SK-N-SH (cell line): Measurements from ENCODE around the gene MYO1C.

Experiments used
- CTCF ChIP-seq: fragments of 200-600 bp; sonication (generic); IDR thresholded peaks from 2 replicates; pipeline ENCODE4 v1.6.1; 2017; ENCODE audit warnings: antibody characterized with exemption, mild to moderate bottlenecking, moderate library complexity
- EP300 ChIP-seq, 2 experiments: IDR thresholded peaks; 2 replicates each; pipeline versions ENCODE4 v1.4.0 to v1.6.1; 2012; ENCODE audit warnings: borderline replicate concordance in 1 of 2, low read depth in 1 of 2, low read length in 1 of 2
- MAX ChIP-seq: IDR thresholded peaks from 2 replicates; pipeline ENCODE4 v1.4.0; 2012; ENCODE audit warnings: low read depth
- PBX3 ChIP-seq: IDR thresholded peaks from 2 replicates; pipeline ENCODE4; 2012
- POLR2AphosphoS5 ChIP-seq: IDR thresholded peaks from 2 replicates; pipeline ENCODE4 v1.6.1; 2012; ENCODE audit warnings: low read depth, low read length
- SMC3 ChIP-seq: IDR thresholded peaks from 2 replicates; pipeline ENCODE4 v1.6.1; 2012; ENCODE audit warnings: low read depth, low read length, improper control_type of control experiment
- TAF1 ChIP-seq: IDR thresholded peaks from 2 replicates; pipeline ENCODE4 v1.6.1; 2012; ENCODE audit warnings: low read depth, mild to moderate bottlenecking, low read length, moderate library complexity, borderline replicate concordance
- YY1 ChIP-seq: IDR thresholded peaks from 2 replicates; pipeline ENCODE4 v1.4.0; 2012; ENCODE audit warnings: low read depth, mild to moderate bottlenecking
- ZBTB33 ChIP-seq: IDR thresholded peaks from 2 replicates; pipeline ENCODE4 v1.4.0; 2012; ENCODE audit warnings: low read depth, borderline replicate concordance

DNA sequence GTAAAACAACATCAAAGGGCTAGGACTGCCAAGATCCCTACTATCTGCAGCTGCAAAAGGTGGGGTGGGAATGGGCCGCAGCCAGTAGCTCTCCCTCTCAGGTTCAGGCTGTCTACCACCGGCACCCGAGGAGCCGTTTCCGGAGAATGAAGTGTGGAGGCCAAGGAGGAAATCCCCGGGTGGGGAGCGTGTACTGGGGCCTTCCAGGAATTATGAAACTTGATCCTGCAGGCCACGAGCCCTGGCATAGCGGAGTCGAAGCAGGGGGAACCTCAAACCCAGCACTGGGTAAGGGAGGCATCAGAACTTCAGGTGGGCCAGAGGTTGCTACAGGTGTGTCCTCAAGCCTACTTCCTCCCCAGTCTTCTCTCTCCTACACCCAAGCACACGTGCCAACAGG lies 18.8 kb upstream of the MYO1C start:
- TF ChIP-seq EP300 (IDR thresholded peaks at IDR 0.05; ENCODE audit: borderline replicate concordance in 1 of 2, low read depth in 1 of 2, low read length in 1 of 2) (no peak), YY1 (no peak), CTCF (no peak), TAF1 (no peak), POLR2AphosphoS5 (no peak), SMC3 (no peak), ZBTB33 (no peak), PBX3 (no peak), MAX (no peak)
